NB4 (cell line): ENCODE data around the gene VPS13C.

Source experiments
- CTCF ChIP-seq: IDR thresholded peaks from one replicate; pipeline ENCODE4 v1.5.1; 2012; ENCODE audit warnings: low read depth, low read length
- MYC ChIP-seq: IDR thresholded peaks from 2 replicates; pipeline ENCODE4 v1.6.1; 2011; ENCODE audit warnings: low read depth, low read length

DNA sequence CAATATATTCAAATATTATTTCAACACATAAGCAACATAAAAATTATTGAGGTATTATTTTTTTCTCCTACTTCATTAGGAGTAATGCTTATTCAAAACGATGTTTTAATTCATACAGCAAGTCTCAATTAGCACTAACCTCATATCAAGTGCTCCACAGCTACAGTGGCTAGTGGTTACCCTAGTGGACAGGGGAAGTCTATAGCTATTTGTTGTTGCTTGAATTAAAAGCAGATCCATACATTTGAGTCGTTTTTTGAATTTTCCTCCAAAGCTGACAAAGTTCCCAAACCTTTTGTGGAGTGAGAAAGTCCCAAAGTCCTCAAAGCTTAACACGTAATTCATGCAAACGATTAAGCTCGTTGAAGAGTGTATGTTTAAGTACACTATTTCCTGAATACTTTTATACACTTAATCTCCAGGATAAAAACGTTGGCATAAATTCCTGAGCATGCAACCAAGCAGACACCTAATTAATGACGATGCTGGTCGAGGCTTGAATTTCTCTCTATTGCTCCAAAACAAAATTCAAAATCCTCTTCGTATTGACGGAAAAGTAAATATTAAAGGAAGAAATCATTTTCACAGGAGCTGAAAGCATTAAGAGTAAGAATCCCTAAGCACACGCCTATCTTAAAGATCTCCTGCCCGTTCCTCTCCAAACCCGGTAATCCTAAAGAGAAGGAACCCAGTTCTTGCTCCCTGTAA, 985 bp downstream of the VPS13C start:
- no peak for TF ChIP-seq CTCF
- no peak for TF ChIP-seq MYC
